Muscle of arm (tissue), 12 donors: Measurements from ENCODE around the gene TMTC1. TPM values are rescaled to one million over a fixed set of nuclear protein-coding genes. Genes with fewer than 3 reads are reported as not detected.
A peak's percentile ranks its signal among the peaks of the same experiment; 100 is the strongest.
"Not testable (repeated sequence)": the region's sequence is repeated elsewhere in the genome, so short reads cannot be mapped to it uniquely, and the experiment has no call there.

Source experiments
- DNase-seq: peaks from one replicate; pipeline ENCODE4 v3.0.0-alpha.2; 2013
- polyA plus RNA-seq, 12 donors: library from polyadenylated mRNA; unstranded; fragments of 120-200 nt; gene quantifications; one replicate each; pipeline ENCODE4 v1.2.1, GENCODE V29; 2013; ENCODE audit not compliant: insufficient read length in 12 of 12

TMTC1 gene
- polyA plus RNA-seq, 12 donors = 18.4 to 70.4 (median 46.4) TPM; not detected in 1

GRCh38 chr12:29673346-29673745, 110.4 kb downstream of the TMTC1 start:
- no peak for DNase-seq

DNA sequence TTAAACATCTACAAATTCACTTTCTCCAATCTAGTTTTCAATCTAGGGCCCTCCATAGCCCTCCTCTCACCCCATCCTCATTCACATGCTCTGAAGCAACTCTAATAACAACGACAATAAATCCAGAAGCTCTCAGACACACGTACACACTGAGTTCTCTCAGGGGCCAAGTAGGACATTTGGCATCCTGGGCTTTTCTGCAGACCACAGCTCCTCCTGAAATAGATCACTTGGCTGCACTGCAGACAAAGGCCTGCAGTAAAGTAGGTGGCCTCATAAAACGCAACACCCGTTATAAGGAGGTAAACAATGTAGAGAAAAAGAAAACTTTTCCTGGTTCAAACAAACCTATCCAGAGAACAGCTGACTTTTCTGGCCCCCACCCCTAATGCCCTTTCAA, 111.2 kb downstream of the TMTC1 start:
- DNase-seq = no peak

- DNase-seq = no peak
Measured at GRCh38 chr12:29671742-29672141, 112.0 kb downstream of the TMTC1 start.

- DNase-seq = no peak
Measured at GRCh38 chr12:29667011-29667410, 116.7 kb downstream of the TMTC1 start.

- no peak for DNase-seq
Measured at GRCh38 chr12:29665107-29665506, 118.6 kb downstream of the TMTC1 start.

GRCh38 chr12:29662734-29663323, 120.9 kb downstream of the TMTC1 start:
- DNase-seq = peak; percentile 42

DNA sequence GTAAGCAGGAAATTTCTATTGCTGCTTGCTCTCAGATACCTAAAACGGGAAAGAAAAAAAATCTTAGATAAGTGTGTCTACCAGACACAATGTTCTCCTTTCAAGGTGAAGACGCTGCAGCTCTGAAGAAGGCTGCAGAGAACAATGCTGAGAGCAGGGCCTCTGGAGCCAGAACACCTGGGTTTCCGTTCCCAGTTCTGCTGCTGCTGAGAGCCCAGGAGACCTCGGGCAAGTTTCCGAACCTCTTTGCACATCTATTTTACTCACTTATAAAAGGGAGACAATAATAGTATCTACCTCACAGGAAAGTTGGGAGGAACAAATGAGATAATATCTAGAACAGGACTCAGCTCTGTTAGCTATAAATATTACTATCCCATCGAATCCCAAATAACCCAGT, 122.9 kb downstream of the TMTC1 start:
- DNase-seq = no peak

DNA sequence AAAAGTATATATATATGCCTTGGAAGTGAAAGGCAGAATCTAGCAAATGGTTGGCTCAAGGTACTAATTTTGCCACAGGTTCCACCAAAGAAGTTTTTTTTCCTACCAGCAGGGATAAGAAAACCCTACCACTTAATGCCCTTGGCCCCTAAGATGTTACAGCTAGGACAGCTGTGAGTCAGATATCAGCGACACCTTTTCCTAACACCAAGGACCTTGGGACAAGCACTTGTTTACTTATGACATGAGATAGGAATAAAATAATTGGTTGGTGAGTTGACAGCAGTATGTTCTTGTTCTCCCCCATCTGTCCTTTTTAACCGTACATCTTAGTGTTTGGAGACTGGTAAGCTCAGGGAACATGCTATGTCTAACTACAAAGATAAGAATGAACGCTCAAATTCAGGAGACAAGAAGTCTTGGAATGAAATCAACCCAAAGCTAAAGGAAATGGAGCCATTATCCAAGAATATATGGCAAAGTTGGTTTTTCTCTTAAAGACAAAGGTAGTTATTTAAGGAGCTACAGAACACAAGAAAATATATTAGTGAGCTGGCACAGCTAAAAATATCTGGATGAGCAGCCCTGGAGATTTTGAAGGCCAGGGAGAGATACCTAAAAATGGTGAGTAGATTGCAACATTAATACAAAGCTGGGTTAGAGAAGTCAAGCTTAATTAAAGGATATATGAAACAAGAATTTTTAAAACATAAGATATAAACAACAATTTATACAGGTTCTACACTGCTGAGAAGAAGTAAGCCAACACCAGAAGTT, 126.8 kb downstream of the TMTC1 start:
- no peak for DNase-seq

- DNase-seq = no peak
Measured at GRCh38 chr12:29655861-29656260, 127.9 kb downstream of the TMTC1 start.

- DNase-seq = no peak
Measured at GRCh38 chr12:29653286-29653685, 130.5 kb downstream of the TMTC1 start.

DNA sequence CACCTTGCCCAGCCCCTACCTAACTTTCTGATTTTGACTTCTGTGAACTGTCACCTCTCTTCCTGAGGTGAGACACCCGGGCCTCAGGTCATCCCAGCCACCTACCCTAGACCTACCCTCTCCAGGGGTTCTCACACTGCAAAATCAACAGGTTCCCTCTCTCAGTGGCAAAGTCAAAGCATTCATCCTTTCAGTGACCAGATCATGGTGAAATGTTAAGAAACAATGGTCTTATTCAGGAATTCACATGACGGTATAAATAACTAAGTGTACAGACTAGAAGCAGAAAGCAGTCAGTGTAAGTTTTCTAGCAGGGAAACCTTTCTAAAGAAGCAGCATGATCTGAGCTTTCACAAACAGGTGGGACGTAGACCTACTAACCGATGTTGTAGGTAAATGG, 133.4 kb downstream of the TMTC1 start:
- no peak for DNase-seq

GRCh38 chr12:29649722-29650121, 134.0 kb downstream of the TMTC1 start:
- DNase-seq = no peak

DNA sequence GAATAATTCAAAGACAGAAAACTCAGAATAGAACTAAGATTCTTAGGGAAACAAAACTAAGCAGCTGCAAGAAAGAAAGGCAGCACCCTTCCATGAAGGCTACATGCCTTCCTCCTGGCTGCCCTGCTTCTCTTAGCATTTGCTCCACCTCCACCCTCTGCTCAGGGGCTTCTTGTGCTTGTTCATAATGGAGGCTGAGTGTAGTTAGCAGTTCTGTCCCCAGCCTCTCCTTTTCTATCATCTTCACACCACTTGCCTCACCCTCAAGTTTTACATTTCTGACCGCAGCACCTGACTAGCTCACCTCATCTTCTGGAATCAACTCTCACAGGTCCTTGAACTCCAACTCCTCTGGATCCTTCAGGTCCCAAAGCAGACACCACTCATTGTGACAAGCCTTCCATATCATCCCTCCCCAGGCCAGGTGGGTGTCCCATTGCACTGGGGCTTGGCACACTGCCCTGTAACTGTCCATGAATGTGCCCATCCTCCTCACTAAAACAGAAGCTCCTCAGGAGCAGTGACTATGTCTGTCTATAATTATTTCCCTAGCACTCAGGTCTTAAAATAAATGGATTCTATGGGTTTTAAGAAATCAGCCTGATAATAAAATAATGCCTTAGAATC, 139.1 kb downstream of the TMTC1 start:
- no peak for DNase-seq

- no peak for DNase-seq
Measured at GRCh38 chr12:29640589-29641345, 143.0 kb downstream of the TMTC1 start.

DNA sequence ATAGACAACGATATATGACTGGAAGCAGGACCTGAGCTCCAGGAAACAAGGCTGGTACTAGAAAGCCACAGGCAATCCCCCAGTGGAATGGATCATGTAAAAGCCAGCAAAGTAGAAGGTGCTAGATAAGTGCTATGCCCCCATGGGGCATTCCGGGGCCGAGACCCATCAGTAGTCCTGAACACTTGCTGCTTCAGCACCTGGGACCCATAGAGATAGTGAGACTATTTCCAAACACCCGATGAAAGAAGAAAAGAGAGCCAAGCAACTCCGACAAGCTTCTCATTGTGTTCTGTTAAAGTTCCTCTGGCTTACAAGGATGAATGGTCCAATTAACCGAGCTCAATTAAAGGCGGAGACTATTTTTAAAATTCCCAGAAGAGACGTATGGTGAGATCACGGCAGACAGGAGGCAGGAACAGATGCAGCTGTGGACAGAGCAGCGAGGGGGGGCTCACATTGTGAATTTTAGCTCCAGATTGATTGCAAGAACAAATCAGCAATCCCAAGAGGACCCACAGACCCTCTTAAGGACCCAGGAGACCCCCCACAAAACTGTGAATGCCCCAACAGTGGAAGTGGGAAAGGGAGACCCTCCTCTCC, 143.7 kb downstream of the TMTC1 start:
- DNase-seq = no peak

DNA sequence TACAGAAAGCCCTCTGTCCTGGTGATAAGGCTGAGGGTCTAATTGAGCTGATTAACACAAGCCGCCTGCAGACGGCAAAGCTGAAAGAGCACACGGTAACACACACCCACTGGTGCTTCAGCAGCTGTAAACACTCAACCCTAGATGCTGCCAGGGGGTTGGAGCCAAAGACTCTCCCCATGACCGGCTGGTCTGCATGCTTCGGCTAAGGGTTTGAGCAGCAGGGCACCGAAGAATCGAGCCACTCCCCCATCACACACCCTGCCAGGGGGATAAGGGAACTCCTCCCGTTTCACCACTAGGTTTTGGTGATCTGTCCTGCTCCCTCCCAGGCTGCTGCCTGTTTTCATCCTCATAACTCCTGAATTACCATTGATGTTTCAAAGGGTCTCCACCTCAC, 145.2 kb downstream of the TMTC1 start:
- DNase-seq = no peak

DNA sequence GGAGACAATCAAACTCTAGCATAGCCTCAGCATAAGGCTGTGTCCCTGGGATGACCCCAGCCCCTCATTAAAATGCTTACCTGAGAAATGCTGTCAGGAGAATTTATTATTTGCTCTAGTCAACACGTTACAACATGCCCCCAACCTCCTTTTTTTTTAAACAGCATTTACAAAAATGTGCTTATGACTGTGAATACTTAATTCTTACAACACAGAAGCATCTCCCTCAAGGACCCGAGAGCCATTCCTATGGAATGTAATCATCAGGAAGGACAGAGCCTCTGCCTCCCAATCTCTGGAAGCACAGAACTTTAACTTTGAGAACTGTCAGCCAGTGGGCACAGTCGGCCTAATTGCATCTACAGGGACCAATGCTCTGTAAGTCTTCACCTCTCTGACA, 149.7 kb downstream of the TMTC1 start:
- no peak for DNase-seq

GRCh38 chr12:29630164-29630563, 153.6 kb downstream of the TMTC1 start:
- DNase-seq = not testable (repeated sequence)

DNA sequence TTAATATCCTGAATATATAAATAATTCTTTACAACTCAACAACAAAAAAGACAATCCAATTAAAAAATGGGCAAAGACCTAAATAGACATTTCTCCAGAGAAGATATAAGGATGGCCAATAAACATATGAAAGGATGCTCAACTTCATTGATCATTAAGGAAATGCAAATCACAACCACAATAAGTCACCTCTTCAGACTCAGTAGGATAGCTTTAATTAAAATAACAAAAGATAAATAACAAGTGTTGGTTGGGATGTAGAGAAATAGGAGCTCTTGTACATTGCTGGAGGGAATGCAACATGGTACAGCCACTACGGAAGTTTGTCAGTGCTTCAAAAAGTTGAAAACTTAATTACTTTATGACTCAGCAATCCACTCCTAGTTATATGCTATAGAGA, 156.5 kb downstream of the TMTC1 start:
- no peak for DNase-seq

DNA sequence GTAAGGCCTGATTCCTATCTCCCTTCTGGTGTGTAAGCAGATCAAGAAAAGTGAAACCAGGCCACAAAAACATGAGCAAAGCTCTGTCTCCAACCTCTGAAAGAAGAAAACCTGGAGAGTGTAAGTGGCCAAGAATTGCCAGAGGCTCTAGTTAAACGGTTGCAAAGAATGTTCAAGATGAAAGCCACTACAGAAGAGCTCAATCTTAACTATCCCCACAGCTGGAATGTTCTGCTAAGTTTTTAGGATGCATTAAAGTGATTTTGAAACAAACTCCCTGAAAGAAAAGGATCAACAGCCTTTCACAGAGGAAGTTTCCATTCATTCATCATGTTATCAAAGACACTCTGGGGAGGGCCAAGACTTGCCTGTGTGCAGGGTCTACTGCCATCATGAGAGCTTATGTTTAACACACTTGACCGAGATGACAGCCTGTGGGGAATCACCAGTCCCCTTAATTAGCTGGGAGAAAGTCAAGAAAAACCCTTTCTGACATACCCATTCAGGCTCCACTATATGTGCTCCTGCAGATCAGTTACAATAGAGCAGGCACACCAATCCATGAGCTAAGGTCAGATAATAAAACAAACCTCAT, 158.3 kb downstream of the TMTC1 start:
- DNase-seq = no peak

DNA sequence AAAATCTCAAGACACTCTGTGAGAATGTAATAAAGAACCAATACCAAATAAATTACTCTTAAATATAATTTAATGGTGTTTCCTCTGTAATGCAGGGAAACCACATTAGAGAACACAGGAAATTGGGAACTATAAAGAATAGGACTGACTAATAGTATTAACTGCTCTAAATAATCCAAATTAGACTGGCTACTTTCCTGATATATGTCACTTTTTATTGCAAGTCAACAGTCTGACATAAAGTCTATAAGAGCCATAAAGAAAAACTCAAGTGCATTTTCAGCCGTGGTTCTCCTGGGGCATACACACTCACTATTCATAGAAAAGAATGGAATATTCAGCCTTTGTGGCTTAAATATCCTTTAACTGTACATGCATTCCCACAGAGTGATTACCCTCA, 161.5 kb downstream of the TMTC1 start:
- no peak for DNase-seq

DNA sequence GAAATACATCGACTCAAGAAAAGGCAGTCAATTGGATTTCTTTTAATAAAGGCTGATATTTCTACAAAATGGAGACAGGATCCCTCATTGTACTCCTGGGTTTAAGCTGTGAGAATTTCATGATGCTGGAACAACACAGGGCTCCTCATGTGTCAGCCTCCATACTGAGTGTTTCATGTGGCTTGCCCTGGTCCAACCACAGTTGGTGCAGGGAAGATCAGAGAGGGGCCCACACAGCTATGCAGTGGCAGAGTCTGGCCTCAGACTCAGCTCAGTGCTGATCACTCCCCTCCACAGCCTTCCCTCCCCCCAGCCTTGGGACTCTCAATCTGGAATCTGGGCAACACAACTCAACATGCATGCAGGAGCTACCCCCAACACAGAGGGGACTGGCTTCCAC, 163.7 kb downstream of the TMTC1 start:
- no peak for DNase-seq
